ENCODE data around the gene ITPR1. TPM values are rescaled to one million over a fixed set of nuclear protein-coding genes. Genes with fewer than 3 reads are reported as not detected.

Gene ITPR1
- total RNA-seq, 2 experiments from 2014 or later: 84.4 to 104 TPM

- 0 out of 2 replicates have a peak, but pooled peaks cover 5% of the 10 kb centered on the region for H4K20me1 ChIP-seq (ENCODE audit: insufficient read depth, low read length)
- no peaks in the 10 kb centered on the region for H3K9me3 ChIP-seq (ENCODE audit: low read length)
- intact Hi-C loops (cut with micrococcal nuclease; ENCODE audit: unreplicated experiment): no loop called here
- no peaks in the 10 kb centered on the region for H3K9me2 ChIP-seq (ENCODE audit: insufficient read depth, low read length)
- no peak overlapping the region for H3K4me3 ChIP-seq (ENCODE audit: low read depth, low read length, poor library complexity, severe bottlenecking)
- H3K4me2 ChIP-seq (ENCODE audit: low read length): no peak overlapping the region
- ChIA-PET POLR2A (no interaction called here), CTCF (ENCODE audit: unreplicated experiment) (no interaction called here)
- no peak overlapping the region for H3K27ac ChIP-seq (ENCODE audit: low read depth, low read length, poor library complexity, severe bottlenecking)
- H3K4me1 ChIP-seq (ENCODE audit: insufficient read depth, low read length, poor library complexity, severe bottlenecking): peaks cover 12% of the 10 kb centered on the region
- no peak for DNase-seq (ENCODE audit: low spot score)
- BruUV-seq (replicated peaks): no TSS peak
- TF ChIP-seq EZH2phosphoT487 (IDR thresholded peaks at IDR 0.05; ENCODE audit: borderline replicate concordance, low read depth, low read length) (no peak), CTCF (conservative IDR thresholded peaks at IDR 0.05; ENCODE audit: low read length) (no peak)
- 0 out of 2 replicates have a peak, but pooled peaks cover 11% of the 10 kb centered on the region for H3K79me2 ChIP-seq (ENCODE audit: insufficient read depth, low read depth, low read length)
- H3K36me3 ChIP-seq (ENCODE audit: insufficient read depth, low read length): peaks cover 11% of the 10 kb centered on the region
- H2AFZ ChIP-seq (ENCODE audit: low read length): no peak overlapping the region
These were observed 35.2 kb downstream of the ITPR1 start for GRCh38 chr3:4528320-4528719.

- ChIA-PET CTCF (ENCODE audit: unreplicated experiment) (no interaction called here), POLR2A (interaction anchor here (1.6 to 1.7 kb wide), 2 partner anchors 9 to 14 kb away, joined by 4 to 6 read pairs; no protein-coding TSS in a partner anchor)
- Histone ChIP-seq H3K4me2 (ENCODE audit: low read length) (no peak overlapping the region), H2AFZ (ENCODE audit: low read length) (no peak overlapping the region), H4K20me1 (ENCODE audit: insufficient read depth, low read length) (0 out of 2 replicates have a peak, but pooled peaks cover 5% of the 10 kb centered on the region), H3K9me2 (ENCODE audit: insufficient read depth, low read length) (no peaks in the 10 kb centered on the region), H3K4me3 (ENCODE audit: low read depth, low read length, poor library complexity, severe bottlenecking) (no peak overlapping the region), H3K9me3 (ENCODE audit: low read length) (no peaks in the 10 kb centered on the region), H3K36me3 (ENCODE audit: insufficient read depth, low read length) (peaks cover 7% of the 10 kb centered on the region; the same call in 1 of the 2 replicates), H3K4me1 (ENCODE audit: insufficient read depth, low read length, poor library complexity, severe bottlenecking) (peaks cover 12% of the 10 kb centered on the region), H3K79me2 (ENCODE audit: insufficient read depth, low read depth, low read length) (0 out of 2 replicates have a peak, but pooled peaks cover 11% of the 10 kb centered on the region), H3K27ac (ENCODE audit: low read depth, low read length, poor library complexity, severe bottlenecking) (no peak overlapping the region)
- no TSS peak for BruUV-seq (replicated peaks)
- no peak for DNase-seq (ENCODE audit: low spot score)
- intact Hi-C loops (cut with micrococcal nuclease; ENCODE audit: unreplicated experiment): no loop called here
- TF ChIP-seq CTCF (conservative IDR thresholded peaks at IDR 0.05; ENCODE audit: low read length) (no peak), EZH2phosphoT487 (IDR thresholded peaks at IDR 0.05; ENCODE audit: borderline replicate concordance, low read depth, low read length) (no peak)
These were observed 35.9 kb downstream of the ITPR1 start for GRCh38 chr3:4528819-4529600.
